Loucy (cell line): Measurements from ENCODE around the gene ALDH1L2.

Experiments
- CTCF ChIP-seq: fragments of 200-600 bp; sonication (generic); conservative IDR thresholded peaks from 2 replicates; pipeline ENCODE4 v1.5.1; 2014; ENCODE audit warnings: mild to moderate bottlenecking, antibody characterized with exemption, low read length
- EZH2phosphoT487 ChIP-seq: fragments of 200-600 bp; IDR thresholded peaks from 2 replicates; pipeline ENCODE4 v1.6.1; 2018; ENCODE audit warnings: antibody characterized with exemption, mild to moderate bottlenecking, moderate library complexity, borderline replicate concordance

GRCh38 chr12:105047308-105047707 is 37.0 kb downstream of the ALDH1L2 start:
- TF ChIP-seq CTCF (no peak), EZH2phosphoT487 (no peak)
